ENCODE results near the gene PAX5.

Gene PAX5

DNA sequence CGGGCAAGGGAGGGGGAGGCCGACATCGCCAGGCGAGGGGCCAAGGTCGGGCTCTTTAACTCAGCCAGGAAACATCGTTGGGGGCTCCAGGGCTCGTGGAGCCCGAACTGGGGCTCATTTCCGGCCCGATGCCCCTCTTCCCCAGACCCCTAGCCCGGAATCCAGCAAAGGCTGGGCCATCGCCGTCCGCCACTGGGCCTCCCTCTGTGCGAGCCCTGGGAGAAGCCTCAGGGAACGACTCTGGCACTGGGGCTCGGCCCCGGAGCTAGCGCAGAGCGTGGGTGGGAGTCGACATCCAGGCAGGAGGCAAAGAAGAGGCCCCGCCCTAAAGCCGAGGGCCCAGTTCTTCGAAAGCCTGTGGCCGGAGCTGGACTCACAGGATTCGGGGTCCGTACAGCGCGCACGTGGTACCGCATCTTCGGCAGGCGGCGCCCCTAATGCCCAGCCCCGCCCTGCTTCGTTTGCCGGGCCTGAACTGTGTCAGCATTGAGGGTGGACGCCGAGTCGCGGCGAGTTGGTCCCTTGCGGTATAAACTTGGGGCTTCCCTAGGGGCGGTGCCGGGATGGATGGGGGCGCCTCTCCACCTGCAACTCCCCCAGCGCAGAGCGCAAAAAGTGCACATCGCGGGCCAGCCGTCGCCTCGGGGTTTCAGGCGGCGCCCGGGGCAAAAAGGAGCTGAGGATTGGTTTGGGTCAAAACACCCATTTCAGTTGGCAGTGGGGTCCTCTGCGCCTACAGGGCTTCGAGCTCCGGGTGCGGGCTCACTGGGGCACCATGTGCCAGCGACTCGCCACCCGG lies 3.6 kb upstream of the PAX5 start:
- no peak for DNase-seq (ENCODE audit: low read depth)

DNA sequence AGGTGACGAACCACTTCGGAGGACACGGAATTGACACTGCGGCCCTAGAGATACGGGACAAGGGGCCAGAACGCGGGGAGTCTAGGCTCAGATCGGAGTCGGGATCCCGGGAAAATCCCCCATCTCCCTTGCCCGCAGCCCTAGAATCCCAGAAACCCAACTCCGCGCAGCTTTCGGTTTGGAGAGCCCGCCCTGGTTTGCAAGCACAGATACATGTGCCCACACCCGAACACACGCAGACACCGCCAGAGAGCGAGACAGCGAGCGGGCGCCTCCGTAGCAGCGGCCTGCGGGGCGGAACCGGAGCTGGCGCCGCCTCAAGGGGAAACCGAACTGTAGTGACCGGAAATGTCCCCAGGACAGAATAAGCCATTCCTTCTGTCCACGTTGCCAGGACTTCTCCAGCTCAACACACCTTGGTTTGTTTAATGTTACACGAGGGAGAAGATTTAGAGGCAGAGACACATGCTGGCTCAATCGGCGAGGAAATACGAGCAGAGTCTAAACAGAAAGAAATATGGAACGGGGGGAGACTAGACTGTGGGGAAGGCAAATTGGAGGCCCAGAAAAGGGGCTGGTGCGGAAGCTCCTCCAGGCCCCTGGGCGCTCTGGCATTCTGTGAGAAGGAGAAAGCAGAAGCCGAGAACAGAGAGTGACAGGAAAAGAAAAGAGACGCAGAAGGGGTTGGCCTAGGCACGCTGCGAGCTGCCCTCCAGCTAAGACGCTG lies 2.9 kb upstream of the PAX5 start:
- no peak for DNase-seq (ENCODE audit: low read depth)

DNA sequence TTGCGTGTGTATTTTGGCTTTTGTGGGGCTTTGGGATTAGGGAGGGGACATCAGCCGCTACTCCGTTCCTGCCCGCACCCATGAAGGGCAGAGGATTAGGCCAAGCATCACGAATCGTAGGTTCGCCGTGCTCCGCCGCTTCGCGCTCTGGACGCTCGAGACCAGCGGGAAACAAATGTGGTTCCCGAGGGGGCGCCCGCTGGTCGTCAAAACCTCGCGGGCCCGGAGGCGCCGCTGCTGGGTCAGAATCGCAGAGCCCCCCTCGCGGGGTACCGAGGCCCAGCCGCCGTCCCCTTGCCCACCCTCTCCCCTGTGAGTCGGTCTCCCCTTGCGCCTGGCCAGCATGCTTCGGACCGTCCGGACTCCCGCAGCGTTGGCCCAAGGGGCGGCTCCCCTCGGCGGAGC lies 2.3 kb upstream of the PAX5 start:
- no peak for DNase-seq (ENCODE audit: low read depth)

DNA sequence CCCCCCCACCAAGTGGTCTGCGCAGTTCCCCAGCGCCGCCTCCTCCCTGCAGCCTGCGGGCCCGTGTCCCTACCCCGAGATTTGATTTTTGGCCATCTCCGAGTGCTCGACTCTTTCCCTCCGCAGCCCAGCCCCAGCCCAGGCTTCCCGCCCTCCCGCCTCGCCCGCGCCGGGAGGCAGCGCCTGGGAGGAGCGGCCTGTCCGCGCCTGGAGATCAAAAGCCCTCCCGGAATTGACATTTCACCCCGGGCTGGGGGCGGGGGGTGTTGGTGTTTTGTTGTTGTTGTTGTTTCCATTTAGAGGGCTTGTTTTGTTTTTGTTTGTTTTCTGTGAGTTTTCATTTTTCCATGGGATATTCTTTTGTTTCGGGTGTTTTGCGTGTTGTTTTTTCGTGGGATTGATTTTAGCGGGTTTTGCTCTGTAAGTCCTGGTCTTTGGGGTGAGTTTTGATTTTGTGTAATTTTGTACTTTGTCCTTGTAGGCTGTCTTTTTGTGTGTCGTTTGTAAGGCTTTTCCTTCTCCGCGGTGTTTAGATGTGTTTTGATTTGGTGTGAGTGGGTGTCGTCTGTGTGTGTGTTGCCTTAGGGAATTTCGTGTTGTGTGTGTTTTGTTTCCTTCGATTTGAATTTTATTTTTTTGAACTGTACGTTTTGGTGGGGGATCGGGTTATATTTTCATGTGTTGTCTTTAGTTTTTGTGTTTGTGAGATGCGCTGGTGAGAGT lies 1.7 kb upstream of the PAX5 start:
- no peak for DNase-seq (ENCODE audit: low read depth)

DNA sequence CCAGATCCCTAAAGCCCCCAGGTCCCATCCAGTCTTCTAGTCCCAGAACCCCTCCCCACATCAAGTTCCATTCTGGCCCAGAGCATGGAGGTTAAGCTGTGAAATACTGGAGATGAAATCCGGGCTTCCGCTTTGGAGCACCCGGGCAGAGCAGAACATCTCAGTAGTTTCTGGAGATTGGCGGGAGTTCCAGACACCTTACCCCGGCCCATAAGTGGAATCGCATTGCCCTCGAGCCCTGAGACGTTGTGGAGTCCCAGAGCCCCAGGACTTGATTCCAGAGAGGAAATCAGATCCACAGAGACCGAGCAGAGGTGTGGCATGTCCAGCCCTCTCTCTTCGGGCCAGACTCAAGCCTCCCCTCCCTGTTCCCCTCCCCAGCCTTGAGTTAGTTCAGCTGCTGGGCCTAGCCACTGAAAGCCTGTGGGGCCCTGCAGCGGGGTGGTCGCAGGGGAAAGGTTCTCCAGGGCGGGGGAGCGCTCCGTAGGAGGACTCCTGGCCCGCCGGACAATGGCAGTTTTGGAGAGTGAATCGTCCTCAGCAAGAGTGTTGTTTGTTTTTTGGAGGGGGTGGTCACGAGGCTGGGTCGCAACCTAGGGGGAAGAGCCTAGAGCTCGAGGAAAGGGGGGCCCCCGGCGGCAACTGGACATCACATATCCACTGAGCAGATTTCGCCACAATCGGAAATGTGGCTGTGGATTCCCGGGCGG lies 1.0 kb upstream of the PAX5 start:
- DNase-seq (ENCODE audit: low read depth): no peak

DNA sequence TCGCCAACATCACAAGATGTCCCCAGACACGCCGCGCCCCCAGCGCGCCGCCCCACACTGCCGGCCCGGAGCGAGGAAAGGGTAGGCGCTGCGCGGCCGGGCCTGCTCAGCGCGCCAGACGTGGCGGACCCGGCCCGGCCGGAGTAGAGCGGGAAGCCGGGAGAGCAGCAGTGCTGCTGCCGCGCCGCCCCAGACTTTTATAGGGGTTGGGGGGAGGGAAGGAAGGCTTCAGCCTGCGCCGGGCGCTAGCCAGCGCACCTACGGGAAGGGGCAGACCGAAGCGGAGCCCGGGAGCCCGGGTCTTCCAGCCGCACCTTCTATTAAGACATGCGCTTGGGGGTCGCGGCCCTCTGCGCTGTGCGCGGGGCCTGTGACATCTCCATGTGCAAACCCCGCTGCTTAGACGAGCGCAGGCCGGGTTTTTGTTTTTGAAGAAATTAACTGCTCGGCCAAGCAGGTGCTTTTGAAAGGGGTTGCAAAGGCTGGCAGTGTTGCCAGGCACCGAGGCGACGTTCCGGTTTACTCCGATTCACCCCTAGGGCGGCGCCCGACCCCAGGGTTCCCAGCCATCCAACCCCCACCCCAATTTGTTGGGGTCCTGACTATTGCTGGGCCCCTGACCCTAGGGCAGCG lies 353 bp upstream of the PAX5 start:
- no peak for DNase-seq (ENCODE audit: low read depth)

DNA sequence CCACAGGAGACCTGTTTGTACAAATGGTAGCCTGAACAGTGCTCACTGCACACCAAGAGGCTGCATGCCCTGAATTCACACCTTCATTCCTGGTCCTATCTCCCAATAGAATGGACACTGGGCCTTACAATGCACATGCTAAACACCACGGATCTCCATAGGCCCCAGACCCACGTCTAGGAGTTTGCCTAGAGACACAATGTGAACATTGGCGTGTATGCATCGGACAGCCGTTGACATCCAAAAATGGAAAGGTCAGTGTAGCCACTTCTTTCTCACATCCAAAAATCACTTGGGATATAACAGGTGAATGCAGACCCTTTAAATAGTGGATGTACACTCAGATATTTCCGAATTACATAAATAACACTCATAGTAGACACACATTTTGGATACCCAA lies 927 bp downstream of the PAX5 start:
- DNase-seq (ENCODE audit: low read depth): no peak

DNA sequence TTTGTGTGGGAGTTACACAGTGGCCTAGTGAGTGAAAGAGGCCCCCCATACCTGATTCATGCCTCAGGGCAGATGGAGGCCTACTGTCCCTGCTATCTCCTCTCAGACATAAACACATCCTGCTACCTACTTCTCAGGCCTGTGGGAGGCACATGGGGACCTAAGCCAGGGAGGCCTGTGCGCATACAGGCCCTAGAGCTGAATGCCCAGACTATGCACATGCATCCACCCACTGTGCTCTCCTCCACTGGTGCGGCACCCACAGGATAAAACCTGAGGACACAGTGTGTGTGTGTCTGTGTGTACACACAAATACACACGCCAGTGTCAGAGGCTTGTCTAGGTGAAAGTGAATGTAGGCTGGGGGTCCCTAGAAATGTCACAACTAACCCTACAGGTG lies 1.4 kb downstream of the PAX5 start:
- no peak for DNase-seq (ENCODE audit: low read depth)

DNA sequence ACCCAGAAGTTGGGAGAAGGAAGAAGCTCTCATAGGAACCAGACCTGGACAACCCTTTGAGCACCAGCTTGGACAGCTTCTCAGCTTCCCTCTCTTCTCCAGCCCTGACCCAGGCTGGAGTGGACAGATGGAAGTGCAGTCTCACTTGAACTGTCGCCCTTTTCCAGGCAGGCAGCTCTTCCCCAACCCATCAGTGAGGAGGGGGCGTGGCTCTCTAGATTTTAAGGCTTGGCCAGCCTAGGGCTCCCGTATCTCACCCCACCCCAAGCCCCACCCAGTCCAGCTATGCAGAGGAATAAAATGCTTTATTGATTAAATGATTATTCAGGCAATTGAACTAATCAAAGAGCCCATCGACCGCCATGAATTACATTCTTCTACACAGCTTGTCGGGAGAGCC lies 2.2 kb downstream of the PAX5 start:
- no peak for DNase-seq (ENCODE audit: low read depth)

DNA sequence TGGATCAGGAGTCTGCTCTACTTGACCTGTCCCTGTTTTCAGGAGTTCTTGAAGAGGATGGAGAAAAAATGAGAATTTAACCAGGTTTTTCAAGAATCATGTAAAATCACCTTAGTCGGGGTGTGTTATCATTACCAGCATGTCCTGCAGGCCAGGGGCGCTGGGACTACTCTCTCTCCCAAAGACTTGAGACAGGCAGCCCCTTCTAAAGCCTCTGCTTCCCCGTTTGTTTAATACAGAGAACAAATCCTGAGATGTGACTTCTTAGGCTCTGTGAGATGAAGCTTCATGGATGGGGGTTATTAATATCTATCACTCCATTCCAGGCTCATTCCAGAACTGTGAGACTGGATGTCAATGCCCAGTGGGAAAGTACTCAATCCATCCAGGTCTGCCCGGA lies 3.0 kb downstream of the PAX5 start:
- no peak for DNase-seq (ENCODE audit: low read depth)

DNA sequence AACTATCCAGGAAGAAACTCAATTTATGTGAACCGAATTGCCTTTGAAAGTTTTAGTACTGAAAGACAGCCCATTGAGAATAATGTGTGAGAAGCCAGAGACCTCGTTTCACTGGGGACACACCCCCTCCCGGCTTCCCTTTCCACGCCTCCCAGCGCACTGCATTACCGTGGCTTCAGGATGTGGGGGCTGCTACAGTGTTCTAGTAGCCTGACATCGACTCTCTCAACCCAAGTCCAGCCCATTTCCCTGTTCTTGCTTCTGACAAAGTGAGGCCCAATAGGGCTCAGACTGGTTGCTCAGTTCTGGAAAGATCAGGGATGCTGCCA lies 3.5 kb downstream of the PAX5 start:
- no peak for DNase-seq (ENCODE audit: low read depth)

DNA sequence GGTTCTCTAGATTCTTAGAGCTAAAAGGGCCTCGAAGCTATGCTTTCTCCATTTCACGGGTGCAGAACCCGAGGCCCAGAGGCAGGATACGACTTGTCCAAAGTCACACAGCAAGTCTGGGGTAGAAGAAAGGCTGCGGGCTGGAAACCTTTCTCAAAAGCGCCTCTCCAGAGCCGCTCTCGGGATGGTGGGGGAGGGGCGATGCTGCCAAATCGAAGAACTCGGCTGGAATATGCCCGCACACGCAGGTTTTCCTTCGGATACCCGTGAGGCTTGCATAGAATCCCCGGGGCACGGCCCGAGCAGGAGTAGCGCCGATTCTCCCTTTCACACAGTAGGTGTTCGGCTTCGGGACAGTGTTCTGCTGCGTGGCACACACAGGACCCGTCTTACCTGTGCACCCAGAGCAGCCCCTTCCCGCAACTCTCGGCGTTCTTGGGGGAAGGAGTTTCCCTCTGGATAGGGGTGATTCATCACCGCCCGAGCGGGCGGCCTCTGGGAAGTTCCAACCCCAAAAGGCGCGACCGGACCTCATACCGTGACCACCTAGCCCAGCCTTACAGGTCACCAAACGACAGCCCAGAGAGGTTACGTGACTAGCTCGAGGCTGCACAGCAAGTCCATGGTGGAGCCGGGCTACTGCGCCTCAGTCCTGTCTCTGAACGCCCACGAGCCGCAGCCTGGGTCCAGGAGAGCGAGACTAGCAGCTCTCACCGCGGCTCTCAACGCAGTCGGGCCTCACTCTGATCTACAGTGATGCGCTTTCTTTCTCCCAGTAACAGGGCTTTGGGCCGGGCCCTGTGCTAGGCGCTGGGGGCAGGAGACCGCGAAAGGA lies 4.1 kb downstream of the PAX5 start:
- DNase-seq (ENCODE audit: low read depth): no peak

DNA sequence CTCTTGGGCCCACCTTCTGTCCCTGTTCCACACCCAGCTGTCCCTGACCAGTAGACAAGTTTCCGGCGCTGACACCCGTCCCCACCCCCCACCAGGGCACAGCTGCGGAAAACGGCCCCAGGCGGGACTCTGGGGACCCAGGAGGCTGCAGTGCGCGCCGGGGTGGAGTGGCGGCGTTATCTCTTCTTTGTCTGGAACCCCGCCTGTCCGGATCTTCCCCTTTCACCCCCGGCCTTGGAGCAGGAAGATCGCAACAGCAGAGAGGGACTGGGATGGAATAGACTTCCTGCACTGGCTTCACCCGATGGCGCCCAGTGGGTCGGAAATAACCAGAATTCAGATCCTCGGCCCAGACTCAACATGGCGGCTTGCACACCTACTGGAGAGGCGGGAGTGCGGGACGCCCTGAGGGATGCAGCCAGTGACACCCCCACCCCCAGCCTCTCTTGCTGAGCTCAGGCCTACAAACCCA lies 4.7 kb downstream of the PAX5 start:
- DNase-seq (ENCODE audit: low read depth): no peak

DNA sequence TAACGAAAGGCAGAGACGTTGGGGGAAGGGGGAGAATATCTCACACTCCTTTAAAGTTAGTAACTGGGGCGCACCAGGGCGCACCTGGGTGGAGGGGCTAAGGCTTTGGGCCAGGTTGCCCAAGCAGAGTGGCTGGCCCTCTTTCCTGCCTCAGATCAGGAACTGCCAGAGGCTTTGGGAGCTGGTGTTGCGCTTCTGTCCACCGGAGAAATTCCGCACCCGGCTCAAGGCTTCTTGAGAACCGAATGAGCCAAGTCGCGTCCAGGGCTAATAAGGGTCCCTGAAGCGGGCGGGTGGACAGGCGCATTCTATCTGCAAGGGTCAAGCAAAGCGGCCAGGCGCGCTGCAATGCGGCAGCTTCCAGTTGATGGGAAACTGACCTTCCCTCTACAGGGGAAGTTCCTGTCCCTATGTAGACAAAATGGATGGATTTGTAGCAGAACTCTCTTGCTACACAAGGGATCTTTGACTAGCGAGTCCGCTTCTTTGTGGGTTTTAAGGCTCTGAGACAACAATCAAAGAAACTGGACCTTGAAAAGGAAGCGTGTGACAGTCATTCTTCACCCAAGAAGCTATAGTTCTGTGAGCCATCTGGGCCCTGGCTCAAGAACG lies 5.5 kb downstream of the PAX5 start:
- no peak for DNase-seq (ENCODE audit: low read depth)

DNA sequence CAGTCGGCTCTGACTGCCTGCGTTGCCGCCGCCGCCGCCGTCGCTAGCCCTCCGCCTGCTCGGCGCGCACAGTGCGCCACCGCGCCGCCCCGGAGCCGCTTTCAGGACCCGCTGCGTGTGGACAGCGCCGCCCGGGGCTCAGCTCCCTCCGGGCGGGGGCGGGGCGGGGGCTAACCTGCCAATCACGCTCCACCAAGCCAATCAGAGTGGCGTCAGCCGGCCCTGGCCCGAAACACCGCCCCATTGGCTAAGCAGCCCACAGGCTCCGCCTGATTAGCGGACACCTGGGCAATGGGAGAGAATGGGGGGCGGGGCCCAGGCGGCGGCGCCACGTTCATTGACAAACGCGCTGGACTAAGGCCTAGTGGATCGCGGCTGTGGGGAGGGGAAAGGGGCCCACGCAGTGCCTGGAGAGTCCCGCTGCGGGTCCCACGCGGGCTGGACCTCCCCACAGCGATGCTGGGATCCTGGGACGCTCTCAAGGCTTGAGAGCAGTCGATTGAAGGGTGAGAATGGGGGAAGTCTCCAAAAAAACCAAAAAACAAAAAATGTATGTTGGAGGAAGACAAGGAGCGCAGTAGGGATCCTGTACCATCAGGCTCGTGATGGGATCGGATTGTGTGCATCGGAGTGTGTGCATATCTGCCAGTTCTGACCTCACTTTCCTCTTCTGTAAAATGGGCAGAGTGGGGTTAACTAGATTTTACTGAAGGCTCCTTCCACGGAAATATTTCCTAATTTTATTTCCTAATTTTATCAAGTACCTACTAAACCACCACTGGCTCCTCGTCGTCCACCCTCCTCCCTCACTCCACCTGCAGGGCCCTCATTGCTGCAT lies 6.3 kb downstream of the PAX5 start:
- DNase-seq (ENCODE audit: low read depth): no peak

DNA sequence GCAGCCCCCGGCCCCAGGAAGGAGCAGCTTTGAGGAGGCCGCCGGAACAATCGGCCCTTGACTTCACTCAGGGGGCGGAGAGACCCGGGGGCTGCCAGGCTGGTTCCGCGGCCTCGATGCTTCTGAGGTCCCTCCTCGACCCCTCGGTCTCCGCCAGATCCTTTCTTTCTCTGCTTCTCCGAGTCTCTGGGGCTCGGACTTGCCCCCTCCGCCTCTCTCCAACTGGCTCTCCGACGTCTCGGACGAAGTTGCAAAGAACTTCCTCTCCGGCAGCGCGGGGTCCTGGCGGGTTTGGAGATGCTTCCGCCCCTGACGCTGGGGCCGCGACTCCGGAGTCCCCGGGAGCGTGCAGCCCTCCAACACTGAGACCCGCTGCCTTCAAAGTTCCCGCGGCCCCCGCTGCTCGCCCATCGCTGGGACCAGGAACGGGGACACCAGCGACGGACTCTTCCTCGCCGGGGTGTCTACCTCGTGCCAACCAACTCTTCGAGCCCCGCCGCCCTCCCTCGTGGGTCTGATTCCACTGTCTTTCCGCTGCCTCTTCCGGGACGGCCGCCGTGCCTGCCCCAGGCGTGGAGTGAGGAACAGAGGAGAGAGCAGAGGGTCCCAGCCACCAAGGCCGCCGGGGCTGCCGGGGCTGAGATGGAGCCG lies 7.0 kb downstream of the PAX5 start:
- DNase-seq (ENCODE audit: low read depth): no peak

DNA sequence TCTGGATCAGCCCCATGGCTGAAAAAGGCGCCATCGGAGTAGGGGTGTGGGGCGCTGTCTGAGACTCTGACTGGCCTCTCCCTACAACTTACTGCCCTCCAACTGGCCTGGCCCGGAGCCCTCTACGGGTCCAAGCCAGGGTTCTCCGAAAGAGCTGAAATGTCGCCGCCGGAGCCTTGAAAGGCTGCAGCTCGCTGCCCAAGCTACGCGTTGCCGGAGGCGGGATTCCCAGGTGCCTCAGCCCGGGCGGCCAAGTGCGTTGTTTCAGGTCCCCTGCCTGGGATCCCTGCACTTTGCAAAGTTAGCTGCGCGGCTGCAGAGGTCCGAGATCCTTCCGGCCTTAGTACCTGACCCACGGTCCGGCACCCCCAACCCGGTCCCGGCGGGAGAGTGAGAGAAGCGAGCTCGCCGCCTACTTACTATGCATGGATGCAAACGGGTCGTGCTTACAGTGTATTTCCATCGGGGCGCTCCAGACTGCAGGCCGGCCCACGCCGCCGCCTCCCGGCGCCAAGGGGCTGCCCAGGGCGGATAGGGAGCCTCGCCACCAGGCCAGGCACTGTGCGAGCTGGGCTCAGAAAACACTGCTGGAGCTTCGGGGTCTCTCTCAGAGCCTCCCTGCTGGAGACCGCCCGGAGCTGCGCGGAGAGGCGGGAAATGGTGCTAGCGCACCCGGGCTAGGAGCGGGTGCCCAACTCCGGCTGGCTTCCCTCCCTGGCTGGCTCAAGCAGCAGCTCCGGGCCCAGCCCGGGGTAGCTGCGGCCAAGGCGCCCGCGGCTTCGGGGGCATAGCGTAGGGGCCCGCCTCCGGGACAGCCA lies 7.7 kb downstream of the PAX5 start:
- no peak for DNase-seq (ENCODE audit: low read depth)

DNA sequence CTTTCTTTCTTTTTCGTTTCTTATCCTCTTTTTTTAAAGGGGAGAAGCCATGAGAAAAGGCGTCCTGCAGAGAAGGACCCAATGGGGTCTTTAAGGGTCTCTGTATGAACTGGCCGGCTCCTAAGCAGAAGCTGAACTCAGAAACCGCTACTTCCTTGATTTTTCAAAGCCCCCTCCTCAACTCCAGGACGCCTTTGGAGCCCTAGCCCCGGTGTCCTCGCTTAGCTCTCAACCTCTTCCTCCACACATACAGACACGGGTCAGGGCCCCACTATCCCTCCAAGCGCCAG lies 8.3 kb downstream of the PAX5 start:
- no peak for DNase-seq (ENCODE audit: low read depth)
